Parathyroid adenoma (tissue), 2 donors: Measurements from ENCODE around the gene CLEC4G.

Experiments
- H2AFZ ChIP-seq: fragments of 300-600 bp; sonication (generic); one replicate; pipeline ENCODE4 v1.7.0; 2017; ENCODE audit warnings: antibody characterized with exemption, mild to moderate bottlenecking
- H3K27ac ChIP-seq: fragments of 300-600 bp; sonication (generic); one replicate; pipeline ENCODE4 v1.7.0; 2017
- H3K27me3 ChIP-seq: fragments of 300-600 bp; sonication (generic); one replicate; pipeline ENCODE4 v1.7.0; 2017; ENCODE audit warnings: low read length; ENCODE audit not compliant: control insufficient read depth, insufficient read depth
- H3K36me3 ChIP-seq: fragments of 300-600 bp; sonication (generic); one replicate; pipeline ENCODE4 v1.7.0; 2017; ENCODE audit warnings: low read length; ENCODE audit not compliant: control insufficient read depth, insufficient read depth
- H3K4me1 ChIP-seq: fragments of 300-600 bp; sonication (generic); one replicate; pipeline ENCODE4 v1.7.0; 2017; ENCODE audit warnings: control low read depth
- H3K4me2 ChIP-seq: fragments of 300-600 bp; sonication (generic); one replicate; pipeline ENCODE4 v1.7.0; 2017; ENCODE audit warnings: low read length
- H3K4me3 ChIP-seq: fragments of 300-600 bp; sonication (generic); one replicate; pipeline ENCODE4 v1.7.0; 2017; ENCODE audit warnings: low read depth, low read length
- H3K79me2 ChIP-seq: fragments of 300-600 bp; sonication (generic); one replicate; pipeline ENCODE4 v1.7.0; 2017; ENCODE audit warnings: control low read depth
- H3K9ac ChIP-seq: fragments of 300-600 bp; sonication (generic); one replicate; pipeline ENCODE4 v1.7.0; 2017; ENCODE audit warnings: mild to moderate bottlenecking
- H3K9me3 ChIP-seq: fragments of 300-600 bp; sonication (generic); one replicate; pipeline ENCODE4 v1.7.0; 2017; ENCODE audit warnings: low read length; ENCODE audit not compliant: control insufficient read depth
- TF ChIP-seq, protein P1 (sequence below): fragments of 300-600 bp; sonication (generic); IDR thresholded peaks from one replicate; pipeline ENCODE4 v1.7.0; 2017; ENCODE audit warnings: antibody characterized with exemption, mild to moderate bottlenecking
- donor health status: primary hyperparathyroidism.

The CLEC4G gene

DNA sequence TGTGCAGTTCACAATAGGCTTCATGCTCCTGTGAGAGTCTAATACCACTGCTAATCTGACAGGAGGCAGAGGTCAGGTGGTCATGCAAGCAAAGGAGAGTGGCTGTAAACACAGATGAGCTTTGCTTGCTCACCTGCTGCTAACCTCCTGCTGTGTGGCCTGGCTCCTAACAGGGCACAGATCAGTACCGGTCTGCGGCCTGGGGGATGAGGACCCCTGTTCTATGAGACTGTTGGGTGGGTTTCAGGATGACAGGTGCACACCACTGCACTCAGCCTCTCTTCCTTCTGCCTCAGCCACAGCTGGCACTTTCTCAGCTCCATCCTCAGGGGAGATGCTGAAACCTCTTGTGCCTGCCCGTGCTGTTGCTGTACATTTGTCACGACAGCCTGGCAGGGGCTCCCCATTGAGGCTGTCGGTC, 9.7 kb downstream of the CLEC4G start:
- no peak overlapping the region for H3K9ac ChIP-seq
- H3K4me2 ChIP-seq, result no peak overlapping the region
- no peaks in the 10 kb centered on the region for H3K9me3 ChIP-seq
- H3K4me1 ChIP-seq, result no peaks in the 10 kb centered on the region
- H3K4me3 ChIP-seq, result no peak overlapping the region
- TF ChIP-seq, protein P1, sequence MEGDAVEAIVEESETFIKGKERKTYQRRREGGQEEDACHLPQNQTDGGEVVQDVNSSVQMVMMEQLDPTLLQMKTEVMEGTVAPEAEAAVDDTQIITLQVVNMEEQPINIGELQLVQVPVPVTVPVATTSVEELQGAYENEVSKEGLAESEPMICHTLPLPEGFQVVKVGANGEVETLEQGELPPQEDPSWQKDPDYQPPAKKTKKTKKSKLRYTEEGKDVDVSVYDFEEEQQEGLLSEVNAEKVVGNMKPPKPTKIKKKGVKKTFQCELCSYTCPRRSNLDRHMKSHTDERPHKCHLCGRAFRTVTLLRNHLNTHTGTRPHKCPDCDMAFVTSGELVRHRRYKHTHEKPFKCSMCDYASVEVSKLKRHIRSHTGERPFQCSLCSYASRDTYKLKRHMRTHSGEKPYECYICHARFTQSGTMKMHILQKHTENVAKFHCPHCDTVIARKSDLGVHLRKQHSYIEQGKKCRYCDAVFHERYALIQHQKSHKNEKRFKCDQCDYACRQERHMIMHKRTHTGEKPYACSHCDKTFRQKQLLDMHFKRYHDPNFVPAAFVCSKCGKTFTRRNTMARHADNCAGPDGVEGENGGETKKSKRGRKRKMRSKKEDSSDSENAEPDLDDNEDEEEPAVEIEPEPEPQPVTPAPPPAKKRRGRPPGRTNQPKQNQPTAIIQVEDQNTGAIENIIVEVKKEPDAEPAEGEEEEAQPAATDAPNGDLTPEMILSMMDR, result no peak
- H3K27ac ChIP-seq, result no peak overlapping the region
- H3K79me2 ChIP-seq, result no peaks in the 10 kb centered on the region
- no peak overlapping the region for H2AFZ ChIP-seq
- no peaks in the 10 kb centered on the region for H3K36me3 ChIP-seq
- no peaks in the 10 kb centered on the region for H3K27me3 ChIP-seq

DNA sequence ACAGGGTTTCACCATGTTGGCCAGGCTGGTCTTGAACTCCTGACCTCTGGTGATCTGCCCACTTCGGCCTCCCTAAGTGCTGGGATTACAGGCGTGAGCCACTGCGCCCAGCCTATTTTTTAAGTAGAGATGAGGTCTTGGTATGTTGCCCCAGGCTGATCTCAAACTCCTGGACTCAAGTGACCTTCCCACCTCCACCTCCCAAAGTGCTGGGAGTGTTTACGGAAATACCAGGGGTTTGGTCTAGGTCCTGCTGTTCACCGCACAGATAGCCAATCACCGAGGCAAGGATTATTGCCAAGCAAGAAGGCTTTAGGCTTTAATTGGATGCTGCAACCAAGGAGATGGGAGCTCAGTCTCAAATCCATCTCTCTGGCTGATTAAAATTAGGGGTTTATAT, 11.6 kb downstream of the CLEC4G start:
- H3K79me2 ChIP-seq, result no peaks in the 10 kb centered on the region

DNA sequence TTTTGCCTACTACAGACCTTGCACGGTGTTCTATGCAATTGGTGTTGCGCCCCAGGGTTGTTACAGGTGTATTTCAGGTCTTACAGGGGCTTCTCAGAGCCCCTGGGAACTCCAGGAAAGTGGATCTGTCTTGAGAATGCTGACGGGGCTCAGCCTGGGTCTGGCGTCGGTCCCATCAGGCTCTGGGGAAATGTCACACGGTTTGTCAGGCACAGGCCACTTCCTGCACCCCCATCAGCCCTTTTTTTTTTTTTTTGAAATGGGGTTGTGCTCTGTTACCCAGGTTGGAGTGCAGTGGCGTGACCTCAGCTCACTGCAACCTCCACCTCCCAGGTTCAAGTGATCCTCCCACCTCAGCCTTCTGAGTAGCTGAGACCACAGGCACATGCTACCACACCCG, 13.2 kb downstream of the CLEC4G start:
- TF ChIP-seq, protein P1, result no peak
- H2AFZ ChIP-seq, result no peak overlapping the region
- H3K4me2 ChIP-seq, result no peak overlapping the region
- H3K79me2 ChIP-seq, result no peaks in the 10 kb centered on the region
- H3K27me3 ChIP-seq, result no peaks in the 10 kb centered on the region
- no peak overlapping the region for H3K9ac ChIP-seq
- no peaks in the 10 kb centered on the region for H3K9me3 ChIP-seq
- H3K4me1 ChIP-seq, result no peaks in the 10 kb centered on the region
- H3K4me3 ChIP-seq, result no peak overlapping the region
- H3K36me3 ChIP-seq, result no peaks in the 10 kb centered on the region
- H3K27ac ChIP-seq, result no peak overlapping the region

More for the DNA sequence above, 11.6 kb downstream of the CLEC4G start:
- no peak overlapping the region for H3K27ac ChIP-seq
- H3K9me3 ChIP-seq, result no peaks in the 10 kb centered on the region
- no peak overlapping the region for H3K4me2 ChIP-seq
- H3K27me3 ChIP-seq, result no peaks in the 10 kb centered on the region
- H3K36me3 ChIP-seq, result no peaks in the 10 kb centered on the region
- H3K9ac ChIP-seq, result no peak overlapping the region
- TF ChIP-seq, protein P1, result no peak
- H3K4me3 ChIP-seq, result no peak overlapping the region
- H3K4me1 ChIP-seq, result no peaks in the 10 kb centered on the region
- H2AFZ ChIP-seq, result no peak overlapping the region

DNA sequence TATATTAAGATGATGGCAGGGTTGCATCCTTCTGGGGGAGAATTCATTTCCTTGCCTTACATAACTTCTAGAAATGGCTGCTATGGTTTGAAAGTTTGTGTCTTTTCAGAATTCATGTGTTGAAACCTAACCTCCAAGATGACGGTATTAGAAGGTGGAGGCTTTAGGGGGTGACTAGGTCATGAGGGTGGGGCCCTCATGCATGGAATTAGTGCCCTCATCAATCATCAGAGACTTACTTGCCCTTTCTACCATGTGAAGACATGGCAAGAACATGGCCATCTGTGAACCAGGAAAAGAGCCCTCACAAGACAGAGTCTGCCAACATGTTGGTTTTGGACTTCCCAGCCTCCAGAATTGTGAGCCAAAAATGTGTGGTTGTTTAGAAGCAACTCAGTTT, 15.1 kb downstream of the CLEC4G start:
- H3K9ac ChIP-seq, result no peak overlapping the region
- no peak overlapping the region for H3K27ac ChIP-seq
- no peak overlapping the region for H3K4me3 ChIP-seq
- H3K4me1 ChIP-seq, result no peaks in the 10 kb centered on the region
- H3K4me2 ChIP-seq, result no peak overlapping the region
- H3K36me3 ChIP-seq, result no peaks in the 10 kb centered on the region
- H2AFZ ChIP-seq, result no peak overlapping the region
- no peaks in the 10 kb centered on the region for H3K9me3 ChIP-seq
- no peaks in the 10 kb centered on the region for H3K27me3 ChIP-seq
- TF ChIP-seq, protein P1, result no peak
- H3K79me2 ChIP-seq, result no peaks in the 10 kb centered on the region

DNA sequence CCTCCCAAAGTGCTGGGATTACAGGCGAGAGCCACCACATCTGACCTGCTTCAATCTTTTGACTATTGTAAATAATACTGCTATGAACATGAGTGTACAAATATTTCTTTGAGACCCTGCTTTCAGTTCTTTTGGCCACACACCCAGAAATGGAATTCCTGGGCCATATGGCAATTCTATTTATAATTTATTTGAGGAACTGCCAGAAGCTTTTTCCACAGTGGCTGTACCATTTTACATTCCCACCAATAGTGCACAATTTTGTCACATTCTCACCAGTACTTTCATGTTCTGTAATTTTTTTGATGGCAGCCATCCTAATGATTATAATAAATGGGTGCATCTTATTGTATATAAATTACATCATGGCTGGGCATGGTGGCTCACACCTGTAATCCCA, 16.2 kb downstream of the CLEC4G start:
- no peaks in the 10 kb centered on the region for H3K27me3 ChIP-seq
- H3K4me3 ChIP-seq, result no peak overlapping the region
- no peaks in the 10 kb centered on the region for H3K79me2 ChIP-seq
- no peak overlapping the region for H3K4me2 ChIP-seq
- H2AFZ ChIP-seq, result no peak overlapping the region
- no peak overlapping the region for H3K27ac ChIP-seq
- no peaks in the 10 kb centered on the region for H3K36me3 ChIP-seq
- TF ChIP-seq, protein P1, result no peak
- H3K9me3 ChIP-seq, result no peaks in the 10 kb centered on the region
- H3K9ac ChIP-seq, result no peak overlapping the region
- no peaks in the 10 kb centered on the region for H3K4me1 ChIP-seq
